ENCODE results near the gene SCO2. TPM values are rescaled to one million over a fixed set of nuclear protein-coding genes. Genes with fewer than 3 reads are reported as not detected.
A peak's percentile ranks its signal among the peaks of the same experiment; 100 is the strongest.

The SCO2 gene
- total and polyA plus RNA-seq, 2 of the 13 experiments (the other 11 are each of a cell fraction or from before 2014, with no cell fraction given) = 0.32 to 3.7 TPM

DNA sequence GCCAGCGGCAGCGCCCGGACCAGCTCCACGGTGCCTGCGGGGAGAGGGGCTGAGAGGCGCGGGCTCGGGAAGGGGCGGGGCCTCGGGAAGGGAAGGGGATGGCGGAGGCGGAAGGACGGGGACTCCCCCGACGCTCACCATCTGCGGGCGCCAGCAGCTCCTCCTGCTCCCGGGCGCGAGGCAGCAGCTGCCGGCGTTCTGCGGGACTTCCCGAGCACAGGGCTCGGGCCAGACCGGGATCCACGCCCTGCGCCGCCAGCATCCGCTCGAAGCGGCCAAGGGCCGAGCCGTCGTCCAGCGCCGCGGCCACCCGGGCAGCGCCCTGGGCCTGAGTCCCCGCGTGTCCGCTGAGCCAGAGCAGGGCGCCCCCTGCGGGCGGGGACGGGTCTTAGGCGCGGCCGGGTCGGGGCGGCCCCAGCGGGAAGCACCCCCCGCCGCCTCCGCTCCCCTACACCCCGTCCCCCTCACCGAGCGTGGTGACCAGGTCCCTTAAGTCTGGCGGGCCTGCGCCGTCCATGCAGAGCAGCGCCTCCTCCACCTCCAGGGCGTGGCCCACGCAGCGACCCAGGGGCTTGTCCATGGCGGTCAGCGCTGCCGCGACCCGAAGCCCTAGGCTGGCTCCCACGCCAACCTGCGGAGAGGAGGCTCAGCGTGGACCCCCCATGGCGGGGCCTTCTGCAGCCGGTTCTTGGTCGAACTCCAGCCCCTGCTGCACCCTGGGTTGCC is 873 bp upstream of the SCO2 start (continued):
- TF ChIP-seq ZNF768 (CRISPR knock-in tag; IDR thresholded peaks at IDR 0.05) = 0 out of 2 replicates have a peak, but pooled peaks have one; percentile 4
- TF ChIP-seq ZNF124 (CRISPR knock-in tag; IDR thresholded peaks at IDR 0.05) = no peak
- peak; percentile 63 for TF ChIP-seq HOXA9 (CRISPR knock-in tag; IDR thresholded peaks at IDR 0.05; ENCODE audit: borderline replicate concordance)

DNA sequence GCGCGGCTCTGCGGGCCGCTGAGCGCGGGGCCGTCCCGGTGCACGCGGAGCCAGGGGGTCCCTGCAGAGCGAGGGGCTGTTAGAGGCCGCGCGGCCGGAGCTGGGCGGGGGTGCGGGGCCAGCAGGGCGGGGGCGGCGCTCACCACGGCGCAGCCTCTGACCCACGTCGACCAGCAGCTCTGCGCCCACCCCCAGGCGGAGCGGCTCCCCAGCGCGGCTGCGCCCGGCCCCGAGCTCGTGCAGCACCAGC is 385 bp upstream of the SCO2 start:
- Histone ChIP-seq H3K4me2 (ENCODE audit: low read depth, low read length) (peak overlapping the region; percentile 100), H3K4me3 (replicated peaks in 1 of 3; ENCODE audit: insufficient read depth in 1 of 3, low read depth in 2 of 3, low read length in 3 of 3) (peak overlapping the region; percentile 70 to 84 (median 83); a peak in 5 of 6 replicates), H3K9ac (ENCODE audit: insufficient read depth, low read depth, low read length) (peak overlapping the region; percentile 91), H4K20me1 (ENCODE audit: insufficient read depth, low read length) (peaks cover 19% of the 10 kb centered on the region), H3K27ac (ENCODE audit: extremely low read length, insufficient read depth, low read length) (peak overlapping the region; percentile 94), H3K27me3 (ENCODE audit: control insufficient read depth in 1 of 2, insufficient read depth in 2 of 2, low read length in 2 of 2) (no peaks in the 10 kb centered on the region), H3K79me2 (ENCODE audit: insufficient read depth, low read length) (peaks cover 20% of the 10 kb centered on the region), H3K4me1 (ENCODE audit: insufficient read depth, low read length) (peaks cover 55% of the 10 kb centered on the region), H3K9me3 (ENCODE audit: low read length) (no peaks in the 10 kb centered on the region), H3K36me3 (replicated peaks in 1 of 2; ENCODE audit: control insufficient read depth in 1 of 2, insufficient read depth in 2 of 2, low read length in 2 of 2) (peaks cover 5 to 26% of the 10 kb centered on the region in 2 experiments; a peak in 4 of 5 replicates), H2AFZ (ENCODE audit: low read length) (no peak overlapping the region)
- in situ Hi-C loops (cut with HindIII; ENCODE audit: extremely low pct_ligation_motif_present, low pct_unique_long_range_greater_than_20kb) (no loop called here), intact Hi-C loops (cut with micrococcal nuclease; ENCODE audit: unreplicated experiment) (loop anchor here (1.0 to 5.0 kb wide), 2 partner anchors 17 to 37 kb away; partner anchors contain the start of genes NCAPH2 and SYCE3)
- FAIRE-seq (no peak), DNase-seq (ENCODE audit: low spot score) (no peak), ATAC-seq (peak; percentile 15; the same call in 2 of the 3 replicates)
- no TSS peak for BruUV-seq (replicated peaks)
- ChIA-PET POLR2A (interaction anchor here (0.7 to 4.2 kb wide), 42 partner anchors 9 to 284 kb away, joined by 3 to 97 read pairs (median 5); partner anchors contain the start of genes ADM2, ARSA, CHKB and DENND6B), CTCF (ENCODE audit: low intra/inter-chr PET ratio, low total read pairs) (no interaction called here)
- no CpG with 5 or more reads among the region's 33 CpGs for WGBS (ENCODE audit: low lambda C conversion rate)
- TF ChIP-seq, protein P1, sequence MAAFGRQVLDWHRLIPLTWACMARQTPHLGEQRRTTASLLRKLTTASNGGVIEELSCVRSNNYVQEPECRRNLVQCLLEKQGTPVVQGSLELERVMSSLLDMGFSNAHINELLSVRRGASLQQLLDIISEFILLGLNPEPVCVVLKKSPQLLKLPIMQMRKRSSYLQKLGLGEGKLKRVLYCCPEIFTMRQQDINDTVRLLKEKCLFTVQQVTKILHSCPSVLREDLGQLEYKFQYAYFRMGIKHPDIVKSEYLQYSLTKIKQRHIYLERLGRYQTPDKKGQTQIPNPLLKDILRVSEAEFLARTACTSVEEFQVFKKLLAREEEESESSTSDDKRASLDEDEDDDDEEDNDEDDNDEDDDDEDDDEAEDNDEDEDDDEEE (CRISPR knock-in tag; IDR thresholded peaks at IDR 0.05) = no peak
- TF ChIP-seq MEIS1 (CRISPR knock-in tag; IDR thresholded peaks at IDR 0.05; ENCODE audit: borderline replicate concordance) (no peak), ZNF543 (CRISPR knock-in tag; IDR thresholded peaks at IDR 0.05) (no peak), ZNF75D (CRISPR knock-in tag; IDR thresholded peaks at IDR 0.05; ENCODE audit: borderline replicate concordance) (no peak)
- TF ChIP-seq, protein P2, sequence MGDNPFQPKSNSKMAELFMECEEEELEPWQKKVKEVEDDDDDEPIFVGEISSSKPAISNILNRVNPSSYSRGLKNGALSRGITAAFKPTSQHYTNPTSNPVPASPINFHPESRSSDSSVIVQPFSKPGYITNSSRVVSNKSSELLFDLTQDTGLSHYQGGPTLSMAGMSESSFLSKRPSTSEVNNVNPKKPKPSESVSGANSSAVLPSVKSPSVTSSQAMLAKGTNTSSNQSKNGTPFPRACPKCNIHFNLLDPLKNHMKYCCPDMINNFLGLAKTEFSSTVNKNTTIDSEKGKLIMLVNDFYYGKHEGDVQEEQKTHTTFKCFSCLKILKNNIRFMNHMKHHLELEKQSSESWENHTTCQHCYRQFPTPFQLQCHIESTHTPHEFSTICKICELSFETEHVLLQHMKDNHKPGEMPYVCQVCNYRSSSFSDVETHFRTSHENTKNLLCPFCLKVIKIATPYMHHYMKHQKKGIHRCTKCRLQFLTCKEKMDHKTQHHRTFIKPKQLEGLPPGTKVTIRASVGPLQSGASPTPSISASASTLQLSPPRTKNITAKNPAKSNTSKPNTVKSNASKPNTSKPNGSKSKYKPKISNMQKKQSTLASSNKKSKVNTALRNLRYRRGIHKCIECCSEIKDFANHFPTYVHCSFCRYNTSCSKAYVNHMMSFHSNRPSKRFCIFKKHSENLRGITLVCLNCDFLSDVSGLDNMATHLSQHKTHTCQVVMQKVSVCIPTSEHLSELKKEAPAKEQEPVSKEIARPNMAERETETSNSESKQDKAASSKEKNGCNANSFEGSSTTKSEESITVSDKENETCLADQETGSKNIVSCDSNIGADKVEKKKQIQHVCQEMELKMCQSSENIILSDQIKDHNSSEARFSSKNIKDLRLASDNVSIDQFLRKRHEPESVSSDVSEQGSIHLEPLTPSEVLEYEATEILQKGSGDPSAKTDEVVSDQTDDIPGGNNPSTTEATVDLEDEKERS (CRISPR knock-in tag; IDR thresholded peaks at IDR 0.05) = no peak
- TF ChIP-seq, protein P3, sequence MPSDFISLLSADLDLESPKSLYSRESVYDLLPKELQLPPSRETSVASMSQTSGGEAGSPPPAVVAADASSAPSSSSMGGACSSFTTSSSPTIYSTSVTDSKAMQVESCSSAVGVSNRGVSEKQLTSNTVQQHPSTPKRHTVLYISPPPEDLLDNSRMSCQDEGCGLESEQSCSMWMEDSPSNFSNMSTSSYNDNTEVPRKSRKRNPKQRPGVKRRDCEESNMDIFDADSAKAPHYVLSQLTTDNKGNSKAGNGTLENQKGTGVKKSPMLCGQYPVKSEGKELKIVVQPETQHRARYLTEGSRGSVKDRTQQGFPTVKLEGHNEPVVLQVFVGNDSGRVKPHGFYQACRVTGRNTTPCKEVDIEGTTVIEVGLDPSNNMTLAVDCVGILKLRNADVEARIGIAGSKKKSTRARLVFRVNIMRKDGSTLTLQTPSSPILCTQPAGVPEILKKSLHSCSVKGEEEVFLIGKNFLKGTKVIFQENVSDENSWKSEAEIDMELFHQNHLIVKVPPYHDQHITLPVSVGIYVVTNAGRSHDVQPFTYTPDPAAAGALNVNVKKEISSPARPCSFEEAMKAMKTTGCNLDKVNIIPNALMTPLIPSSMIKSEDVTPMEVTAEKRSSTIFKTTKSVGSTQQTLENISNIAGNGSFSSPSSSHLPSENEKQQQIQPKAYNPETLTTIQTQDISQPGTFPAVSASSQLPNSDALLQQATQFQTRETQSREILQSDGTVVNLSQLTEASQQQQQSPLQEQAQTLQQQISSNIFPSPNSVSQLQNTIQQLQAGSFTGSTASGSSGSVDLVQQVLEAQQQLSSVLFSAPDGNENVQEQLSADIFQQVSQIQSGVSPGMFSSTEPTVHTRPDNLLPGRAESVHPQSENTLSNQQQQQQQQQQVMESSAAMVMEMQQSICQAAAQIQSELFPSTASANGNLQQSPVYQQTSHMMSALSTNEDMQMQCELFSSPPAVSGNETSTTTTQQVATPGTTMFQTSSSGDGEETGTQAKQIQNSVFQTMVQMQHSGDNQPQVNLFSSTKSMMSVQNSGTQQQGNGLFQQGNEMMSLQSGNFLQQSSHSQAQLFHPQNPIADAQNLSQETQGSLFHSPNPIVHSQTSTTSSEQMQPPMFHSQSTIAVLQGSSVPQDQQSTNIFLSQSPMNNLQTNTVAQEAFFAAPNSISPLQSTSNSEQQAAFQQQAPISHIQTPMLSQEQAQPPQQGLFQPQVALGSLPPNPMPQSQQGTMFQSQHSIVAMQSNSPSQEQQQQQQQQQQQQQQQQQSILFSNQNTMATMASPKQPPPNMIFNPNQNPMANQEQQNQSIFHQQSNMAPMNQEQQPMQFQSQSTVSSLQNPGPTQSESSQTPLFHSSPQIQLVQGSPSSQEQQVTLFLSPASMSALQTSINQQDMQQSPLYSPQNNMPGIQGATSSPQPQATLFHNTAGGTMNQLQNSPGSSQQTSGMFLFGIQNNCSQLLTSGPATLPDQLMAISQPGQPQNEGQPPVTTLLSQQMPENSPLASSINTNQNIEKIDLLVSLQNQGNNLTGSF (CRISPR knock-in tag; IDR thresholded peaks at IDR 0.05) = no peak

Data from HepG2 (cell line).